KG1 (cell line): ENCODE results near the gene ANKRD33B.
"Not testable (repeated sequence)": the region's sequence is repeated elsewhere in the genome, so short reads cannot be mapped to it uniquely, and the experiment has no call there.

Experiments
- DNase-seq: peaks from one replicate; lab custom pipeline; 2025; lab: John Stamatoyannopoulos, UW

Gene ANKRD33B

DNA sequence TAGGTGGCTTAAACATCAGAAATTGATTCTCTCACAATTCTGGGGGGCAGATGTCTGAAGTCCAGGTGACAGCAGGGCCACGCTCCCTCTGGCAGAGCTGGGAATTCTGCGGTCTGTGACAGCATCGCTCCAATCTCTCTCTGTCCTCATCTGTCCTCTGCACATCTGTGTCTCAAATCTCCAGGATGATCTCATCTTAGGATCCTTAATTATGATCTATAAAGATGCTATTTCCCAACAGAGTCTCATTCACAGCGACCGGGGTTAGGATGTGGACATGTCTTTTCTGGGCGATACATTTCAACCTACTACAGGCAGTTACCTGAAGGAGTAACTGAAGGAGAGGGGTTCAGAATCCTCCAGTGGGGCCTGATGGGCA is 31.4 kb downstream of the ANKRD33B start:
- no peak for DNase-seq

DNA sequence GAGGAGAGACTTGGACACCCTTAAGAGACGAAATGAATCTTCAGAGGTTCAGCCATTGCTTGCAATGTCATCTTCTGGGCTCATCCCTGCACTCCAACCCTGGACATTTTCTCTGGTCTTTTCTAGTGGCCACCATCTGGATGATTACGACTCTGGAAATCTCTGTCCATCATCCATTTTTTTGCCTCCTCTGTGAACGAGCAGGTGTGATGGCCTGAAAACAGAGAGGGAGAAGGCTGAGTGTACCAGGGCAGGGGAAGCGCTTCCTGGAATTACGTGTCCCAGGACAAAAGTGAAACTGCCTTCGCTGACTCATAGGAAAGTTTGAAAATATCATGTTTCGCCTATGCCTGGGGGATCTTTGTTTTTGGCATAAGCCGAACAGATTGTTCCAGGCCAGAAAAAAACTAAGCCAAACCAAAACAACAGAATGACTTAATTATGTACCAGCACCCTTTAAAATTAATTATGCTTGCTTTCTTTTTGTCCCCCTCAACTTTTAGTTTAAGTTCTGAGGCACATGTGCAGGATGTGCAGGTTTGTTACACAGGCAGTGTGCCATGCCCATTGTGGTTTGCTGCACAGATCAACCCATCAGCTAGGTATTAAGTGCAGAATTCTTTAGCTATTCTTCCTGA is 31.9 kb downstream of the ANKRD33B start:
- DNase-seq: no peak

DNA sequence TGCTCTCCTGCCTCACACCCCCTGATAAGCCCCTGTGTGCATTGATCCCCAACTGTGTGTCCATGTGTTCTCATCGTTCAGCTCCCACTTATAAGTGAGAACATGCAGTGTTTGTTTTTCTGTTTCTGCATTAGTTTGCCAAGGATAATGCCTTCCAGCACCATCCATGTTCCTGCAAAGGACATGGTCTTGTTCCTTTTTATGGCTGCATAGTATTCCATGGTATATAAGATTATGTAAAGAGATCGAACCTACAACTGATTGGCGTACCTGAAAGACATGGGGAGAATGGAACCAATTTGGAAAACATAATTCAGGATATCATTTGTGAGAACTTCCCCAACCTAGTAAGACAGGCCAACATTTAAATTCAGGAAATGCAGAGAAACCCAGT is 32.4 kb downstream of the ANKRD33B start:
- DNase-seq: no peak

DNA sequence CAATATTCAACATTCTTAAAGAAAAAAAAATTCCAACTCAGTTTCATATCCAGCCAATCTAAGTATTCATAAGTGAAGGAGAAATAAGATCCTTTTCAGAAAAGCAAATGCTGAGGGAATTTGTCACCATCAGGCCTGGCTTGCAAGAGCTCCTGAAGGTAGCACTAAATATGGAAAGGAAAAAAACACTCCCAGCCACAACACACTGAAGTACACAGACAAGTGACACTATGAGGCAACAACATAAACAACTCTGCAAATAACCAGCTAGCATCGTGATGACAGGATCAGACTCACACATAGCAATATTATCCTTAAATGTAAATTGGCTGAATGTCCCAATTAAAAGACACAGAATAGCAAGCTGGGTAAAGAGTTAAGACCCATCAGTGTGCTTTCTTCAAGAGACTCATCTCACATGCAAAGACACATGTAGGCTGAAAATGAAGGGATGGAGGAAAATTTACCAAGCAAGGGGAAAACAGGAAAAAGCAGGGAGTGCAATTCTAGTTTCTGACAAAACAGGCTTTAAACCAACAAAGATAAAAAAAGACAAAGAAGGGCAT is 33.1 kb downstream of the ANKRD33B start:
- DNase-seq: no peak

DNA sequence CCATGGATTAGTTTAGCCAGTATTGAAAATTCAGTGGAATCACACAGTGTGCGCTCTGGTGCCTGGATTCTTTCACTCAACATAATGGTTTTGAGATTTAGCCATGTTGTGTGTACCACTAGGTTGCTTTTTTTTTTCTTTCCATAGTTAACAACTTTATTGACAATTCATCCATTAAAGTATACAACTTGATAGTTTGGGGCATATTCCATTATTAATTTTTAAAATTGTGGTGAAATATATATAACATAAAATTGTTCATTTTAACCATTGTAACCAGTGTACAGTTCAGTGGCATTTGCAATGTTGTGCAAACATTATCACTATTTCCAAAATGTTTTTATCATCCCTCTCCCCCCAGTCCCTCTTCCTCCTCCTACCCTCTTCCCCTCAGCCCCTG is 35.2 kb downstream of the ANKRD33B start:
- no peak for DNase-seq

DNA sequence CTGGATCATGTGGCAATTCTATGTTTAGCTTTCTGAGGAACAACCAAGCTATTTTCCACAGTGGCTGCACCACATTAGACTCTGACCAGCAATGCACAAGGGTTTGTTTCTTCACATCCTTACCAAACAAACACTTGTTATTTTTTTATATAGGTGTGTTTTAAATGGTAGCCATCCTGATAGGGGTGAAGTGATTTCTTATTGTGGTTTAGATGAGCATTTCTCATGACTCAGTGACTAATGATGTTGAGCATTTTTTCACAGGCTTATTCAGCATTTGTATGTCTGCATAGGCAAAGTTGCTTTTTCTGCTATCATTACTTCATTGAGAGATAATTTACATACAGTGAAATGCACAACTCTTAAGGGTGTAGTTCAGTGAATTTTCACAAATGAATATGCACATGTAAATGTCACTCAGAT is 36.0 kb downstream of the ANKRD33B start:
- DNase-seq: no peak

DNA sequence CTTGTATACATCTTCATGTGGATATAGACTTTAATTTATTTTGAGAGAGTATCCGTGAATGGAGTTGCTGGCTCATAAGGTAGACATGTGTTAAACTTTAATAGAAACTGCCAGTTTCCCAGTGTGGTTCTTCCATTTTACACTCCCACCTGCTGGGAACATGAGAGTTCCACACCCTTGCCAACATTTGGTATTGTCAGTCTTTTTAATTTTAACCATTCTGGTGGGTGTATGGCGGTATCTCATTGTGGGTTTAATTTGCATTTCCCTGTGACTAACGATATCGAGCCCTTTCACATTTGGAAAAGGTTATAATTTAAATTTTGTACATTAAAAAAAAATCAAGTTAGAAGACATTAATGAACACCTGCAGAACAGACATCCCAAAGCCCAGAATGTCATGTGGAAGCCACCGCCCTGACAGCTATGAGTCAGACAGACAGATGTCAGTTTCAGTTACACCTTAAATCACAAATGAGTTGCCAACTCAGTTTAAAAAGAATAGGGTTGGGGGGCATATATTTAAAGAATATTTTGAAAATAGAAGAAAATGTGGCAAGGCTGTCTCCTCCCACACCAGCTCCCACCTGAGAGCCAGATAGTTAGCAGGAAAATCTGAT is 36.9 kb downstream of the ANKRD33B start:
- DNase-seq: no peak

DNA sequence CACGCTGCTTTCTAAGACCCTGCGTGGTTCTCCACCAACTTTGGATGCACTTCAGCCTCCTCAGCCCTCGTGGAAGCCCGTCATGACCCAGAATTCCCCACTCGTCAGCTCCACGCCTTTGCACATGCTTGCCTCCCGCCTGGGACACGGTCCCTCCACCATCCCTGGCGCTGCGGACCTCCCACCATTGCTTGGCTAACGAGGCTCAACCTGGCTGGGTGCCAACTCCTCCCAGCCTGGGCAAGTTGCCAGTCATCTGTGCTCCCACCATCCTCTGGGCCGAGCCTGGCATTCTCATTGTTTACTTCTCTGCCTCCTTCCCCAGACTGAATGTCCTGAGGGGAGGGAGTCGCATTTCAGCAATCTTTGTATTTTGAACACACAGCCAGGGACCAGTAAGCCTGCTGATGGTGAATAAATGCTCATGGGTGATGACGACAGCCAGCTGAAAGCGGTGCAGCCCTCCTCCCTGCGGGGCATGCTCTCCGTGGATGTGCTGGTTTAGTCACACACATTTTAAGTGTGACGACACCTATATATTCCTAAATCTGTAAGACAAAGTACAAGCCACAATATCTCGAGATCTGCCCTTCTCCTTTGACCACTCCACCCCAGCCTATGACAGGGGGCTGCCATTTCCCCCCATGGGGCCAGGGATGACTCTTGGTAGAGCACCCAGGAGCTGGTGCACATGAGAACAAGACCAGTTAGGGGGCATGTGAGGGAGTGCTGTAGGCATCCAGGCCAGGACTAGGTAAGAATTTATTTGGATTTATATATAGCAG is 37.6 kb downstream of the ANKRD33B start:
- no peak for DNase-seq

DNA sequence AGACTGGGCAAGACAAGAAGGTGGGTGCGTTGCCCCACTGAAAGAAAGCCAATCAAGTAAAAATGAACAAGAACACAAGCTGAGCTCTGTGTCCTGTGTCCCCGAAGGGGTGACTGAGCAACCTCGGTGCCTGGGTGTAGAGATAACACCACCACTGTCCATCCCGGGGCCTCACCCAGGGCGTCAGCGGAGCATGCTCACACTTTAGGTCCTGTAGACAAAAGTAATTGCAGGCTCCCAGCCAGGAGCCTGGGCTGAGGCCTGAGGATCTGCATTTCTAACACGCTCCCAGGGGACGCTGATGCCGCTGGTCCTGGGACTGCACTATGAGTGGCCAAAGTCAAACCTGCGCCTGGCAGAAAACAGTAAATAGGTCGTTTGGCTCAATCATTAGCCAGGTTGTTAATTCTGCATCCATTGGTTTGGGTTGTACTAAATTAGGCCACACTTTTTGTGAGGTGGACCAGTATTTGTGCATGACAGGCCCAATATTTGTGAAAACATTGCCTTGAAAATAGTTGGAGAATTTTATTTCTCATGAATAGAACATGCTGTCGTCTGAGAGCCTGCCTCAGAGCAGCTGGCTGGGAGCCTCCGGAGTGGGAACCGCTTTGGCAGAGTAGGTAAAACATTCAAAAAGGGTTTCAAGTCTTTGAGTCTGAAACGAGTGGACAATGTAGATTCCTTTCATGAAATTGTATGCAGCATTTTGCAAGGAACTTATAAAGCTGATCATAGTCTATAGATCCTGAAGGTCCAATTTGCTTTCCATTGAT is 38.3 kb downstream of the ANKRD33B start:
- DNase-seq: no peak

DNA sequence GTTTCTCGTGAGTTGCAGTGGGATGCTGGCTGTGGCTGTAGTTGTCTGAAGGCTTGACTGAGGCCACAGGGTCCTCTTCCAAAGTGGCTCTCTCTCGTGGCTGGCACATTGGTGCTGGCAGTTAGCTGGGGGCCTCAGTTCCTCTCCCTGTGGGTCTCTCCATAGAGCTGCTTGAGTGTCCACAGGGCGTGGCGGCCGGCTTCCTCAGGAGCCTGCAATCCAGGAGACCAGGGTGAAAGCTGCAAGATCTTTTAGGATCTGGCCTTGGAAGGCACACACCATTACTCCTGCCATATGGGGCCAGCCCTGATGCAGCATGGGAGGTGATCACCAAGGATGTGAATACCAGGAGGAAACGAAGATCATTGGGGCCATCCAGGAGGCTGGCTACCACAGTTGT is 41.1 kb downstream of the ANKRD33B start:
- DNase-seq: no peak

DNA sequence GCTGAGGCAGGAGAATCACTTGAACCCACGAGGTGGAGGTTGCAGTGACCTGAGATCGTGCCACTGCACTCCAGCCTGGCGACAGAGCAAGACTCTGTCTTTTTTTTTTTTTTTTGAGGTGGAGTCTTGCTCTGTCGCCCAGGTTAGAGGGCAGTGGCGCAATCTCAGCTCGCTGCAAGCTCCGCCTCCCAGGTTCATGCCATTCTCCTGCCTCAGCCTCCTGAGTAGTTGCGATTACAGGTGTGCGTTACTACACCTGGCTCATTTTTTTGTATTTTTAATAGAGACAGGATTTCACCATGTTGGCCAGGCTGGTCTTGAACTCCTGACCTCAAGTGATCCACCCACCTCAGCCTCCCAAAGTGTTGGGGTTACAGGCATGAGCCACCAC is 42.8 kb downstream of the ANKRD33B start:
- not testable (repeated sequence) for DNase-seq

DNA sequence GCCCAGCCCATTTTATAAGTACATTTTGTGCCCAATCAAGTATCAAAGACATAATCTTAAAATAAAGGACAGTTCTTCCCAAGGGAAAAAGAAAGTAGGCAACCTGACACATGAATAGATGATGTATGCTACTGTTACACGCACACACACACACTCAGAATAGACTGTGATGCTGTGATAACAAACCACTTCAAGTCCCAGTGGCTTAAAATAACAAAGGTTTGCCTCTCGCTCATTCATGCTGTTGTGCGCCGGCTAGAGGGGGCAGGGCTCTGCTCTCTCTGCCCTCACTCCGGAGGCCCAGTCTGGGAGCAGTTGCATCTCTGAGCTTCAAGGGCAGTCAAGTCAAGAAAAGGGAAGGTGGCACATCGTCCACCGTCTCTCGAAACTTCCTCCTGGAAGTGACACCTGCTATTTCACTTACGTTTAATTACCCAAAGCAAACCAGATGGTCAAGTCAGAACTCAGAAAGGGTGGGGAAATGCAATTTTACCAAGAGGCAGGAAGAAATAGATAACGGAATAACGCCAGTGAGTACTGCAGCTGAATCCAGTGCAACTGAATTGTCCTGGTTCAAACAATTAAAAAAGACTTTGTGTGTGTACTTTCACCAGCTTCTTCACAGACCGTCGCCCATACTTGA is 43.3 kb downstream of the ANKRD33B start:
- peak; percentile 77 for DNase-seq

DNA sequence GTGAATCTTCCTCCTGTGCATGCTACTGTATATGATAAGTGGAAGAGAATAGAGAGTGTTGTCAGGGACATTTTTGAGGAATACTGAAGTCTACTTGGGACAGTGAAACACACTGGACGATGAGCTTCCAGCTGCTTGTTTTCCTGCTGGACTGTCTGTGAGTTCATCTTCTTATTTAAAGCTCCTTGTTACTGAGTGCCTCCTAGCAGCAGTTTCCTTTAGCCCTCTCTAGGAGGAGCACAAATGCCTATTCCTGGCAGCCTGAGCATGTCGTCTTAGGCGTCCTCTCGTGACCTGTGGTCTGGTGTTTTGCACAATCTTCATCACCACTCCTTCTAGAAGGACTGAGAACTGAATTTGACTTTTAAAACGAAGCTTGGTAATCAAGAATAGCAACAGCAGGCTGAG is 43.8 kb downstream of the ANKRD33B start:
- peak; percentile 76 for DNase-seq

DNA sequence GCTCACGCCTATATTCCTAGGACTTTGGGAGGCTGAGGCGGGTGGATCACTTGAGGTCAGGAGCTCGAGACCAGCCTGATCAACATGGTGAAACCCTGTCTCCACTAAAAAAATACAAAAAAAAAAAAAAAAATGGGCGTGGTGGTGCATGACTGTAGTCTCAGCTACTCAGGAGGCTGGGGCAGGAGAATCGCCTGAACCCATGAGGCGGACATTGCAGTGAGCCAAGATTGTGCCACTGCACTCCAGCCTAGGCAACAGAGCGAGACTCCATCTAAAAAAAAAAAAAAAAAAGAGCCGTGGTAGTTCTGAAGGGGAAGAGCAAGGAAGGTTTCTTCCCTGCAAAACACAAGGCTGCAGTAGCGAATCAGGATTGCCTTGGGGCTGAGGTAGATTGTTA is 44.2 kb downstream of the ANKRD33B start:
- not testable (repeated sequence) for DNase-seq

DNA sequence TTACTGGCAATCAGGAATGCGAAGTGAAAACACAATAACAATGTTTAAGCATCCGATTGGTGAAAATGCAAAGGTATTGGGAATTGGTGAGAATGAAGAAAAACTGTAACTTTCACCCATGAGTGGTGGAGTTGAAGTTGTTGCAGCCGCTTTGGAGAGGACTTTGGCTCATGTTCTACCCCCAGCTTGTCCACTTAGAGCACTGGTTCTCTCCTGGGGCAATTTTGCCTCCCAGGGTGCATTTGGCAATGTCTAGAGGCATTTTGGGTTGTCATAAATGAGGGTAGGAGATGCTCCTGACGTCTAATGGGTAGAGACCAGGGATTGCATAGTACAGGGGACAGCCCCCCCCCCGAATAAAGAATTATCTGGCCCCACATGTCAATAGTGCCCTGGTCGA is 46.2 kb downstream of the ANKRD33B start:
- no peak for DNase-seq

DNA sequence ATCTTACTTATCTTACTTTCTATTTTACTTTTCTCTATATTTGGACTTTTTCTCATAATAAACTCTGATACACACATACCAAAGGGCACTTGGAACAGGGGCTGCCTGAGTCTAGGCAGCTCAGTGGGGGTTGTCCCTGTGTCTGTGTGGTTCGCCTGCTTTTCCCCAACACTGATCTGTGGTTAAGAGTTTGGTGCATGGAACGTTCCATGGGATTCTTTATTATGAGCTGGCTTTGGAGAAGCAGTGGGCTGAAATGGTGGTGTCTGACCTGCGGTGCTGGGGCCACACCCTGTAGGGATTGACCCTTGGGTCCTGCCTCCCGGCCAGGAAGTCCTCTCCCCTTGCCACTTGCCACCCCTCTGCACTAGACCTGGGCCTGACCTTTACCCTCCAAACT is 47.4 kb downstream of the ANKRD33B start:
- no peak for DNase-seq

DNA sequence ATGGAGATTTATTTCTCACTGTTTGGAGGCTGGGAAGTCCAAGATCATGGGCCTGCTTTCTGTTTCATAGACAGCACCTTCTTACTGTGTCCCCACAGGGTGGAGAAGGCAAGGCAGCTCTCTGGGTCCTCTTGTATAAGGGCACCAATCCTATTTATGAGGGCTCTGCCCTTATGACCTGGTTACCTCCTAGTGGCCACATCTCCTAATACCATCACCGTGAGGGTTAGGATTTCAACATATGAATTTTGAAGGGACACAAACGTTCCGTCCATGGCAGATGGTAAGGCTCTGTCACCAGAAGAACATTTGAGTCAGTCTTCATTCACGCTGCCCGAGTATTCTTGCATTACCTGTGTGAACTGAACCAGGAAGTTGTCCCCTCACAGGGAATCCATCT is 48.4 kb downstream of the ANKRD33B start:
- DNase-seq: no peak

DNA sequence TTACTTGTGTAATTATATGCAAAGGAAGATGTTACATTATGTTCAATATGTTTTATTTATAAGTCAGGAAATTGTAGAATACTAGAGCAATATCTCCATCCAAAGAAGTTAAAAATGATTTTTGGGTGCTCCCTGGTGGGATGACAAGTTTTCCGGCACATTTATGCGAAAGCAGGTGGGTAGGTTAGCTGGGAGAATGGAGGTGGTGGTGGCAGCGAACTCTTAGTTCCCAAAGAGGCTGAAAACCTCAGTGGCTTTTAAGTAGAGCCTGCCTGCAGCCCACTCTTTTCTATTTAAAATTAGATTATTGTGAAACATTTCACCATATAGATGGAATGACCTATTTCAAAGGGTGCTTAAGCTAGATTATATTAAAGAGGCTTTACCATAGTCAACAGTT is 51.8 kb downstream of the ANKRD33B start:
- no peak for DNase-seq

DNA sequence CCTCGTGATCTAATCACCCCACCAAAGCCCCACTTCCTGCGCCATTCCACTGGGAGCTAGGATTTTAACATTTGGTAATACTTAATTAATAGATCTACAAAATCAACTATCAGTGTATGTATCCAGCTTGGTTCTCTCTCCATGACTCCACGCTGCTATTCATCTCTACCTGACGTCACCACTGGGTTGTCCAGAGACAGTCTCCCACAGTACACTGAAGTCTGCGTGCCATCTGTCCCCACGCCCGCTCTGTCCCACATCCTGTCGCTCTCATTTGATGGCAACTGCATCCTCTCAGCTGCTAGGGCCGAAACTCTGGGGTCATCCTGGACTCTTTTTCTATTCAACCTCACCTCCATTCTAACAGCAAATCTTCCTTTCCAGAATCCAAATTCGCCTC is 53.2 kb downstream of the ANKRD33B start:
- no peak for DNase-seq

DNA sequence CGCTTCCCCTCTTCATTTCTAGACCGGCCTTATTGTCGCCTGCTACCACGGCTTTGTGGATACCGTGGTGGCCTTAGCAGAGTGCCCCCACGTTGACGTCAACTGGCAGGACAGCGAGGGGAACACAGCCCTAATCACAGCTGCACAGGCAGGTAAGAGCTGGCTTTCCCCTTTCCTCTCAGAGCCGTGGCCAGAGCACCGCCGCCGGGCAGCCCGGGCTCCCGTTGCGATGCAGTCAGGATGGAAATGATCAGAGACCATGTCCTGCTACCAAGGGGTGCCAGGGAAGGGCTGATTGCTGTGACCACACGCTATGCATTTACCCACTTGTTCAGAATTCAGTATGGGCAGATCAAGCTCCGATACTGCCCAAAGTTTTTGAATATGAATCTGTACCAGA is 54.4 kb downstream of the ANKRD33B start:
- DNase-seq: no peak

DNA sequence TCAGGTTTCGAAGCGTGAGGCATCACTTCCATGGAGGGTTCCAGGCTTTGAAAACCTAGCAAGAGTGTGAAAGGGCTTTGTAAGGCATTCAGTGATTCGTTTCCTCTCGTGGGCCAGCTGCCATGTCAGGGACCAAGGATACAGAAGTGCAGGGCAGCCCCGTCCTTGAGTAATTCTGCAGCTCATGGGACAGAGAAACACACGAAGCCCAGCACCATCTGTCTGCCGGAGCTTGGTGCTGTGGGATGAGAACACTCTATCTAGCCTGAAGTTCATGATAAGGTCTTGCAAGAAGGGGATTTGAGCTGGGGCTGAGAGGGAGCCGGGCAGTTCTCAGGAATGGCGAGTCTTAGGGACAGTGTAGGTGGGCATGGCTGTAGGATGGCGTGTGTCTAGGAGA is 55.8 kb downstream of the ANKRD33B start:
- DNase-seq: no peak

DNA sequence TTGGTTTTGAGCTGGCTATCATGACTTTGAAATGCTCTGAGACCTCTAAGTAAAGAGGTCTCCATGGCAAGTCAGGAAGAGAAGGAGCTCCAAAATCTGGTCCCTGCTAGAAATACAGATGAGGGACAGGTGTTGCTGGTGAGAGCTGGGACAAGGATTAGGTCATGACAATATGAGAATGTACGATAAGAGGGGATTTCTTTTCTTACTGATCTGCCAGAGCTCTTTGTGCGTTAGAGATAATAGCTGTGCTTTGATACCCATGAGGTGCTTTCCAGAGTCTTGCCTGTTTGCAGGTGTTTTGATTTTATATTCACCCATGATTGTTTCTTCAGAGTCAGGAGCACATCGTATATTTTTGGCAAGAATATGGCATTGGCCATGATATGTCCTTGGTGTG is 56.5 kb downstream of the ANKRD33B start:
- no peak for DNase-seq
